Nephron progenitor cell (in vitro differentiated cells): ENCODE results near the gene NLGN1.

Experiments
- DNase-seq: peaks from one replicate; pipeline ENCODE4 v3.0.0; 2021
- H3K27ac Mint-ChIP-seq: 2 replicates; pipeline ENCODE4 v1.8.0; 2021; ENCODE audit warnings: mild to moderate bottlenecking, moderate library complexity, mixed read lengths
- H3K27me3 Mint-ChIP-seq: 2 replicates; pipeline ENCODE4 v1.8.0; 2021; ENCODE audit warnings: mild to moderate bottlenecking, low read depth, mixed read lengths; ENCODE audit not compliant: poor library complexity
- H3K36me3 Mint-ChIP-seq: 2 replicates; pipeline ENCODE4 v1.8.0; 2021; ENCODE audit warnings: low read depth, mixed read lengths
- H3K4me1 Mint-ChIP-seq: 2 replicates; pipeline ENCODE4 v1.8.0; 2021; ENCODE audit warnings: mixed read lengths
- H3K4me3 Mint-ChIP-seq: 2 replicates; pipeline ENCODE4 v1.8.0; 2021; ENCODE audit warnings: mild to moderate bottlenecking, moderate library complexity, mixed read lengths
- H3K9me3 Mint-ChIP-seq: 2 replicates; pipeline ENCODE4 v1.8.0; 2021; ENCODE audit warnings: mild to moderate bottlenecking, moderate library complexity, mixed read lengths
- CTCF ChIP-seq: fragments of 200-600 bp; sonication (generic); IDR thresholded peaks from 2 replicates; pipeline ENCODE4 v1.5.0; 2021; ENCODE audit warnings: antibody characterized with exemption

NLGN1 gene

GRCh38 chr3:174294616-174295015, 897.1 kb downstream of the NLGN1 start:
- DNase-seq: no peak
- TF ChIP-seq CTCF: no peak
- Mint-ChIP-seq H3K27me3 (no peaks in the 10 kb centered on the region), H3K9me3 (no peaks in the 10 kb centered on the region), H3K4me1 (no peaks in the 10 kb centered on the region), H3K27ac (no peak overlapping the region), H3K4me3 (no peak overlapping the region), H3K36me3 (no peaks in the 10 kb centered on the region)

- Mint-ChIP-seq H3K4me3 (no peak overlapping the region), H3K36me3 (no peaks in the 10 kb centered on the region), H3K9me3 (no peaks in the 10 kb centered on the region), H3K27me3 (no peaks in the 10 kb centered on the region), H3K4me1 (no peaks in the 10 kb centered on the region), H3K27ac (no peak overlapping the region)
- TF ChIP-seq CTCF: no peak
- DNase-seq: no peak
Measured at GRCh38 chr3:174295306-174296092, 898.0 kb downstream of the NLGN1 start.

- H3K4me3 Mint-ChIP-seq: no peak overlapping the region
- no peak for DNase-seq
- no peak overlapping the region for H3K27ac Mint-ChIP-seq
- no peaks in the 10 kb centered on the region for H3K4me1 Mint-ChIP-seq
- H3K36me3 Mint-ChIP-seq: no peaks in the 10 kb centered on the region
- no peaks in the 10 kb centered on the region for H3K9me3 Mint-ChIP-seq
- H3K27me3 Mint-ChIP-seq: no peaks in the 10 kb centered on the region
- no peak for TF ChIP-seq CTCF
Measured at GRCh38 chr3:174302746-174303315, 905.3 kb downstream of the NLGN1 start.

GRCh38 chr3:174303907-174304560, 906.5 kb downstream of the NLGN1 start:
- no peaks in the 10 kb centered on the region for H3K4me1 Mint-ChIP-seq
- no peak for DNase-seq
- H3K4me3 Mint-ChIP-seq: no peak overlapping the region
- no peaks in the 10 kb centered on the region for H3K36me3 Mint-ChIP-seq
- no peak for TF ChIP-seq CTCF
- no peaks in the 10 kb centered on the region for H3K27me3 Mint-ChIP-seq
- no peak overlapping the region for H3K27ac Mint-ChIP-seq
- H3K9me3 Mint-ChIP-seq: no peaks in the 10 kb centered on the region

GRCh38 chr3:174308736-174309135, 911.2 kb downstream of the NLGN1 start:
- Mint-ChIP-seq H3K27ac (no peak overlapping the region), H3K36me3 (no peaks in the 10 kb centered on the region), H3K27me3 (no peaks in the 10 kb centered on the region), H3K4me3 (no peak overlapping the region), H3K9me3 (no peaks in the 10 kb centered on the region), H3K4me1 (peaks cover 6% of the 10 kb centered on the region)
- DNase-seq: no peak
- TF ChIP-seq CTCF: no peak
